K562 (cell line): ENCODE results near the gene UNC5B. TPM values are rescaled to one million over a fixed set of nuclear protein-coding genes. Genes with fewer than 3 reads are reported as not detected.

Source experiments
- ARID1B ChIP-seq: fragments of 450-650 bp; IDR thresholded peaks from 2 replicates; pipeline ENCODE4 v1.6.1; 2016; ENCODE audit warnings: antibody characterized with exemption, mild to moderate bottlenecking, inconsistent platforms
- CREB3L1 ChIP-seq: fragments of 450-650 bp; IDR thresholded peaks from 2 replicates; pipeline ENCODE4 v1.6.1; 2014; ENCODE audit warnings: low read depth, mild to moderate bottlenecking, moderate library complexity, borderline replicate concordance
- DDX20 ChIP-seq: fragments of 450-650 bp; IDR thresholded peaks from 2 replicates; pipeline ENCODE4 v1.6.1; 2016; ENCODE audit warnings: missing genetic modification characterization, low read depth, mild to moderate bottlenecking, missing compliant biosample characterization, moderate library complexity
- ETS1 ChIP-seq: conservative IDR thresholded peaks from 2 replicates; pipeline ENCODE4 v1.6.1; 2011; ENCODE audit warnings: low read depth, mild to moderate bottlenecking, low read length; ENCODE audit not compliant: control insufficient read depth
- HNRNPH1 ChIP-seq: fragments of 200-400 bp; formaldehyde crosslinking; optimal IDR thresholded peaks from 2 replicates; pipeline ENCODE3; 2017; ENCODE audit warnings: low read depth, mild to moderate bottlenecking, low read length, moderate library complexity
- IFI16 ChIP-seq: fragments of 250-450 bp; sonication (Bioruptor Pico); IDR thresholded peaks from 2 replicates; pipeline ENCODE4 v2.1.2; 2022; ENCODE audit warnings: mild to moderate bottlenecking, inconsistent platforms
- ILK ChIP-seq: fragments of 450-650 bp; IDR thresholded peaks from 2 replicates; pipeline ENCODE4 v1.6.1; 2016; ENCODE audit warnings: missing genetic modification characterization, low read depth, mild to moderate bottlenecking, missing compliant biosample characterization, moderate library complexity, borderline replicate concordance
- L3MBTL2 ChIP-seq: fragments of 450-650 bp; IDR thresholded peaks from 2 replicates; pipeline ENCODE4 v1.6.1; 2016; ENCODE audit warnings: mild to moderate bottlenecking, moderate library complexity
- MCM7 ChIP-seq, 2 experiments: fragments of 450-650 bp; IDR thresholded peaks; 2 replicates each; pipeline ENCODE4 v1.6.1; 2016 to 2018
- NEUROD1 ChIP-seq: fragments of 150-350 bp; IDR thresholded peaks from 2 replicates; pipeline ENCODE4 v1.6.1; 2014; ENCODE audit warnings: borderline replicate concordance, low read length, low read depth; ENCODE audit not compliant: partially characterized antibody
- NFYB ChIP-seq: IDR thresholded peaks from 2 replicates; pipeline ENCODE4 v1.6.1; 2011; ENCODE audit warnings: mild to moderate bottlenecking, moderate library complexity; ENCODE audit not compliant: insufficient read length; ENCODE audit errors: extremely low read depth
- NR4A1 ChIP-seq, 2 experiments: fragments of 250-450 bp in 1 of 2; fragments of 450-650 bp in 1 of 2; sonication (Bioruptor Pico) in 1 of 2; IDR thresholded peaks; 2 replicates each; pipeline versions ENCODE4 v1.4.0 to v1.6.1; 2016 to 2020; ENCODE audit warnings: mild to moderate bottlenecking in 2 of 2, missing compliant biosample characterization in 1 of 2, missing genetic modification characterization in 1 of 2, moderate library complexity in 1 of 2
- NRF1 ChIP-seq, 2 experiments: fragments of 450-650 bp; IDR thresholded peaks in 1 of 2; conservative IDR thresholded peaks in 1 of 2; 2 replicates each; pipeline ENCODE4 v1.6.1; 2014; ENCODE audit warnings: mild to moderate bottlenecking in 2 of 2
- POLR2A ChIP-seq: fragments of 450-650 bp; conservative IDR thresholded peaks from 2 replicates; pipeline ENCODE4 v1.6.1; 2016
- PTBP1 ChIP-seq: fragments of 200-400 bp; formaldehyde crosslinking; IDR thresholded peaks from 2 replicates; pipeline ENCODE4 v1.6.1; 2017; ENCODE audit warnings: low read depth, low read length
- PURB ChIP-seq: sonication (generic); formaldehyde crosslinking; IDR thresholded peaks from 2 replicates; pipeline ENCODE4 v1.9.0; 2021; ENCODE audit warnings: low read depth, mild to moderate bottlenecking, missing genetic modification reagents
- RAD21 ChIP-seq, 2 experiments: fragments of 250-450 bp in 1 of 2; fragments of 450-650 bp in 1 of 2; sonication (Bioruptor Pico) in 1 of 2; formaldehyde crosslinking in 1 of 2; IDR thresholded peaks in 1 of 2; conservative IDR thresholded peaks in 1 of 2; 2 replicates each; pipeline versions ENCODE4 v1.4.0 to v1.8.0; 2020 to 2022; ENCODE audit warnings: mild to moderate bottlenecking in 2 of 2, moderate library complexity in 1 of 2
- RBFOX2 ChIP-seq: fragments of 200-400 bp; formaldehyde crosslinking; IDR thresholded peaks from 2 replicates; pipeline ENCODE4 v1.6.1; 2017; ENCODE audit warnings: low read depth, mild to moderate bottlenecking, low read length, moderate library complexity
- RBM22 ChIP-seq: fragments of 200-400 bp; formaldehyde crosslinking; IDR thresholded peaks from 2 replicates; pipeline ENCODE4 v1.6.1; 2018; ENCODE audit warnings: low read length, low read depth; ENCODE audit not compliant: poor library complexity, severe bottlenecking
- TCF3 ChIP-seq: sonication (generic); formaldehyde crosslinking; IDR thresholded peaks from 2 replicates; pipeline ENCODE4 v1.4.0; 2020; ENCODE audit warnings: mild to moderate bottlenecking, missing genetic modification reagents
- USF1 ChIP-seq: sonication (generic); formaldehyde crosslinking; IDR thresholded peaks from 2 replicates; pipeline ENCODE4 v1.9.0; 2022; ENCODE audit warnings: mild to moderate bottlenecking, missing genetic modification reagents
- ZC3H11A ChIP-seq: IDR thresholded peaks from 2 replicates; pipeline ENCODE4 v1.6.1; 2012; ENCODE audit warnings: low read depth, low read length, improper control_type of control experiment
- ZNF197 ChIP-seq: fragments of 200-800 bp; sonication (Bioruptor generic); IDR thresholded peaks from 2 replicates; pipeline ENCODE4 v1.6.1; 2016; ENCODE audit warnings: low read depth, missing genetic modification characterization, missing compliant biosample characterization
- ZNF589 ChIP-seq: fragments of 200-800 bp; sonication (Bioruptor generic); IDR thresholded peaks from 2 replicates; pipeline ENCODE4 v1.6.1; 2016; ENCODE audit warnings: low read depth, missing genetic modification characterization, missing compliant biosample characterization
- ZNF696 ChIP-seq: fragments of 250-450 bp; sonication (Bioruptor Pico); conservative IDR thresholded peaks from 2 replicates; pipeline ENCODE4 v1.4.0; 2020; ENCODE audit warnings: mild to moderate bottlenecking, moderate library complexity
- ZNF780A ChIP-seq: fragments of 250-450 bp; sonication (Bioruptor Pico); IDR thresholded peaks from 2 replicates; pipeline ENCODE4 v1.5.0; 2021; ENCODE audit warnings: mild to moderate bottlenecking
- polyA plus RNA-seq, 8 experiments: library from polyadenylated mRNA; depleted of rRNA in 4 of 8; stranded (reverse) in 5 of 8; unstranded in 3 of 8; fragments of >200 nt; fragmentation: Nextera tagmentation in 2 of 8; fragmentation: Illumina TruSeq in 1 of 8; extraction: Ambion mirVana in 2 of 8; extraction: Trizol in 1 of 8; gene quantifications; 2 replicates each; pipeline versions ENCODE4 v1.2.1 to v1.2.3, GENCODE V29; 2011 to 2014; ENCODE audit warnings: inconsistent platforms in 1 of 8, missing spikeins in 1 of 8
- total RNA-seq, 7 experiments: library from RNA; depleted of rRNA in 6 of 7; stranded (reverse); fragments of >200 nt in 6 of 7; fragmentation: Illumina TruSeq in 2 of 7; extraction: Trizol in 2 of 7; gene quantifications; 2 replicates each; pipeline versions ENCODE4 v1.2.1 to v1.2.3, GENCODE V29; 2011 to 2021; ENCODE audit warnings: low replicate concordance in 1 of 7

Gene UNC5B
- total and polyA plus RNA-seq, 9 of the 15 experiments (the other 6 are each of a cell fraction or from before 2014, with no cell fraction given), result 0.10 to 8.4 (median 2.1) TPM

GRCh38 chr10:71338728-71339495, 126.5 kb downstream of the UNC5B start (continued):
- no peak for TF ChIP-seq NFYB
- TF ChIP-seq NEUROD1, result no peak
- TF ChIP-seq RBFOX2, result no peak
- TF ChIP-seq NRF1 (conservative IDR thresholded peaks at IDR 0.05 in 1 of 2, IDR thresholded peaks at IDR 0.05 in 1 of 2), result peak; percentile 76 to 79
- TF ChIP-seq TCF3, result no peak
- TF ChIP-seq ETS1, result no peak
- TF ChIP-seq CREB3L1, result no peak
- TF ChIP-seq RBM22, result no peak
- TF ChIP-seq PURB (CRISPR knock-in tag), result no peak
- TF ChIP-seq PTBP1, result no peak
- no peak for TF ChIP-seq ZNF696 (CRISPR knock-in tag)
- TF ChIP-seq ZC3H11A, result no peak
- TF ChIP-seq ZNF589 (CRISPR knock-in tag), result no peak
- no peak for TF ChIP-seq DDX20 (tag)
- peak; percentile 45 for TF ChIP-seq USF1 (CRISPR knock-in tag)
- TF ChIP-seq RAD21 (CRISPR knock-in tag; conservative IDR thresholded peaks at IDR 0.05 in 1 of 2, IDR thresholded peaks at IDR 0.05 in 1 of 2), result no peak
- TF ChIP-seq POLR2A, result no peak
- peak; percentile 61; the same call in 1 of the 2 replicates for TF ChIP-seq L3MBTL2
- TF ChIP-seq MCM7 (IDR thresholded peaks at IDR 0.05), result no peak
- TF ChIP-seq ZNF197 (CRISPR knock-in tag), result no peak
- TF ChIP-seq ZNF780A, result no peak
- no peak for TF ChIP-seq NR4A1 (CRISPR knock-in tag; IDR thresholded peaks at IDR 0.05)
- TF ChIP-seq NR4A1 (tag; IDR thresholded peaks at IDR 0.05), result no peak
- no peak for TF ChIP-seq IFI16 (CRISPR knock-in tag)
- no peak for TF ChIP-seq HNRNPH1
- peak; percentile 42; the same call in 1 of the 2 replicates for TF ChIP-seq ARID1B
- no peak for TF ChIP-seq ILK (tag)
